Suprapubic skin (tissue), 4 donors: ENCODE results near the gene KLRK1. TPM values are rescaled to one million over a fixed set of nuclear protein-coding genes. Genes with fewer than 3 reads are reported as not detected.

Experiments
- DNase-seq, 2 donors: peaks; one replicate each; pipeline ENCODE4 v3.0.0-alpha.2; 2019; ENCODE audit warnings: low spot score in 2 of 2
- H3K27ac ChIP-seq: fragments of 200-600 bp; sonication (generic); one replicate; pipeline ENCODE4 v1.5.1; 2019
- H3K27me3 ChIP-seq: fragments of 200-600 bp; sonication (generic); one replicate; pipeline ENCODE4 v1.5.1; 2019
- H3K36me3 ChIP-seq: fragments of 200-600 bp; sonication (generic); one replicate; pipeline ENCODE4 v1.5.1; 2019
- H3K4me1 ChIP-seq: fragments of 200-600 bp; sonication (generic); one replicate; pipeline ENCODE4 v1.5.1; 2019
- H3K4me3 ChIP-seq: fragments of 200-600 bp; sonication (generic); one replicate; pipeline ENCODE4 v1.5.1; 2019; ENCODE audit warnings: mild to moderate bottlenecking
- H3K9me3 ChIP-seq: fragments of 200-600 bp; sonication (generic); one replicate; pipeline ENCODE4 v1.5.1; 2019
- CTCF ChIP-seq, 2 donors: fragments of 200-600 bp in 1 of 2; fragments of 450-650 bp in 1 of 2; sonication (generic) in 1 of 2; IDR thresholded peaks; one replicate each; pipeline ENCODE4 v1.5.1; 2016 to 2019; ENCODE audit warnings: antibody characterized with exemption in 2 of 2, mild to moderate bottlenecking in 1 of 2, moderate library complexity in 1 of 2
- EP300 ChIP-seq: sonication (generic); formaldehyde crosslinking; IDR thresholded peaks from one replicate; pipeline ENCODE4 v1.6.1; 2017; ENCODE audit warnings: antibody characterized with exemption
- POLR2A ChIP-seq, 2 donors: fragments of 450-650 bp; IDR thresholded peaks; one replicate each; pipeline ENCODE4 v1.6.1; 2017; ENCODE audit warnings: antibody characterized with exemption in 2 of 2, mild to moderate bottlenecking in 2 of 2, moderate library complexity in 2 of 2
- POLR2AphosphoS5 ChIP-seq, 3 donors: sonication (generic); formaldehyde crosslinking; IDR thresholded peaks; one replicate each; pipeline ENCODE4 v1.6.1; 2017; ENCODE audit warnings: antibody characterized with exemption in 3 of 3
- WGBS: methylation state at CpG from one replicate; pipeline ENCODE4 v1.1.5; 2018; 5-methylcytosine and 5-hydroxymethylcytosine counted together
- total RNA-seq, 4 donors: library from RNA; depleted of rRNA; stranded (reverse); fragments of >200 nt; gene quantifications; one replicate each; pipeline ENCODE4 v1.1.0, GENCODE V29; 2016

KLRK1 gene
- total RNA-seq, 4 donors from 2014 or later: 0.51 to 4.3 TPM; not detected in 2

- Histone ChIP-seq H3K27ac (no peak overlapping the region), H3K27me3 (no peaks in the 10 kb centered on the region), H3K4me3 (peak overlapping the region; percentile 5), H3K36me3 (no peaks in the 10 kb centered on the region), H3K9me3 (no peaks in the 10 kb centered on the region), H3K4me1 (no peaks in the 10 kb centered on the region)
- DNase-seq: no peak
- TF ChIP-seq CTCF (IDR thresholded peaks at IDR 0.05) (no peak), EP300 (no peak), POLR2AphosphoS5 (IDR thresholded peaks at IDR 0.05) (no peak), POLR2A (IDR thresholded peaks at IDR 0.05) (no peak)
- 75% methylated on average over 3 of the region's 3 CpGs for WGBS
Measured at GRCh38 chr12:10408842-10409241, 19.0 kb upstream of the KLRK1 start.

GRCh38 chr12:10406725-10407124 lies 16.9 kb upstream of the KLRK1 start:
- no peak overlapping the region for H3K27ac ChIP-seq
- TF ChIP-seq CTCF (IDR thresholded peaks at IDR 0.05): no peak
- no peak for TF ChIP-seq POLR2AphosphoS5 (IDR thresholded peaks at IDR 0.05)
- TF ChIP-seq POLR2A (IDR thresholded peaks at IDR 0.05): no peak
- TF ChIP-seq EP300: no peak
- no peaks in the 10 kb centered on the region for H3K36me3 ChIP-seq
- H3K27me3 ChIP-seq: no peaks in the 10 kb centered on the region
- 42% methylated on average over 4 of the region's 4 CpGs for WGBS
- no peaks in the 10 kb centered on the region for H3K9me3 ChIP-seq
- H3K4me3 ChIP-seq: no peak overlapping the region
- H3K4me1 ChIP-seq: no peaks in the 10 kb centered on the region
- DNase-seq: peak in 1 of 2 donors; percentile 63

GRCh38 chr12:10405294-10405693 lies 15.5 kb upstream of the KLRK1 start:
- no peaks in the 10 kb centered on the region for H3K36me3 ChIP-seq
- no peaks in the 10 kb centered on the region for H3K9me3 ChIP-seq
- H3K4me3 ChIP-seq: no peak overlapping the region
- TF ChIP-seq POLR2AphosphoS5 (IDR thresholded peaks at IDR 0.05) (no peak), POLR2A (IDR thresholded peaks at IDR 0.05) (no peak), EP300 (no peak), CTCF (IDR thresholded peaks at IDR 0.05) (no peak)
- no peaks in the 10 kb centered on the region for H3K4me1 ChIP-seq
- H3K27ac ChIP-seq: no peak overlapping the region
- 92% methylated on average over 5 of the region's 5 CpGs for WGBS
- H3K27me3 ChIP-seq: no peaks in the 10 kb centered on the region
- DNase-seq: no peak

GRCh38 chr12:10404798-10405197 lies 15.0 kb upstream of the KLRK1 start:
- Histone ChIP-seq H3K4me3 (no peak overlapping the region), H3K27ac (no peak overlapping the region), H3K36me3 (no peaks in the 10 kb centered on the region), H3K27me3 (no peaks in the 10 kb centered on the region), H3K4me1 (no peaks in the 10 kb centered on the region), H3K9me3 (no peaks in the 10 kb centered on the region)
- no peak for DNase-seq
- TF ChIP-seq POLR2A (IDR thresholded peaks at IDR 0.05): no peak
- no peak for TF ChIP-seq POLR2AphosphoS5 (IDR thresholded peaks at IDR 0.05)
- no peak for TF ChIP-seq EP300
- TF ChIP-seq CTCF (IDR thresholded peaks at IDR 0.05): no peak

GRCh38 chr12:10400829-10401228 lies 11.0 kb upstream of the KLRK1 start:
- DNase-seq: no peak
- Histone ChIP-seq H3K27ac (no peak overlapping the region), H3K27me3 (no peaks in the 10 kb centered on the region), H3K4me3 (no peak overlapping the region), H3K9me3 (no peaks in the 10 kb centered on the region), H3K36me3 (no peaks in the 10 kb centered on the region), H3K4me1 (peaks cover 3% of the 10 kb centered on the region)
- TF ChIP-seq POLR2AphosphoS5 (IDR thresholded peaks at IDR 0.05) (no peak), EP300 (no peak), POLR2A (IDR thresholded peaks at IDR 0.05) (no peak), CTCF (IDR thresholded peaks at IDR 0.05) (no peak)
